Caco-2 (cell line): ENCODE measurements around the gene MAD1L1. TPM values are rescaled to one million over a fixed set of nuclear protein-coding genes. Genes with fewer than 3 reads are reported as not detected.

Source experiments
- BruUV-seq: library from RNA; stranded (reverse); fragments of 400-500 nt; replicated peaks from 2 replicates; lab custom pipeline; 2021; lab: Mats Ljungman, UMichigan
- CTCF ChIA-PET: fragments of 300-600 bp; sonication (Branson Sonifier 250); formaldehyde crosslinking; loops from one replicate; lab custom pipeline; 2022; ENCODE audit warnings: antibody characterized with exemption; lab: Charles Lee
- POLR2A ChIA-PET: fragments of 300-600 bp; sonication (Branson Sonifier 250); formaldehyde crosslinking; loops from one replicate; lab custom pipeline; 2022; ENCODE audit warnings: antibody characterized with exemption; lab: Charles Lee
- DNase-seq, 2 experiments: peaks; one replicate each; pipeline versions ENCODE4 v3.0.0 to v3.0.0-alpha.2; 2020 to 2022
- H3K27me3 ChIP-seq: replicated peaks from 2 replicates; pipeline ENCODE4 v1.6.0; 2011; ENCODE audit warnings: low read length; ENCODE audit not compliant: control insufficient read depth, insufficient read depth
- H3K36me3 ChIP-seq: 2 replicates; pipeline ENCODE4 v1.5.1; 2011; ENCODE audit warnings: low read length; ENCODE audit not compliant: control insufficient read depth, insufficient read depth
- H3K4me1 ChIP-seq: fragments of 250-450 bp; sonication (Bioruptor Pico); 2 replicates; pipeline ENCODE4 v1.5.1; 2020; ENCODE audit warnings: mild to moderate bottlenecking
- H3K4me3 ChIP-seq: 2 replicates; pipeline ENCODE4 v1.5.1; 2011; ENCODE audit warnings: low read depth, mild to moderate bottlenecking, control low read depth, low read length
- H3K9me3 ChIP-seq: fragments of 250-450 bp; sonication (Bioruptor Pico); 2 replicates; pipeline ENCODE4 v1.5.1; 2020; ENCODE audit warnings: mild to moderate bottlenecking, moderate library complexity
- H3K27ac Mint-ChIP-seq: one replicate; pipeline ENCODE4 v1.8.0; 2022; ENCODE audit warnings: mixed read lengths; ENCODE audit not compliant: unreplicated experiment
- H3K27me3 Mint-ChIP-seq: one replicate; pipeline ENCODE4 v1.8.0; 2022; ENCODE audit warnings: mixed read lengths; ENCODE audit not compliant: insufficient read depth, unreplicated experiment
- H3K36me3 Mint-ChIP-seq: one replicate; pipeline ENCODE4 v1.8.0; 2022; ENCODE audit warnings: mild to moderate bottlenecking, mixed read lengths; ENCODE audit not compliant: insufficient read depth, unreplicated experiment
- H3K4me1 Mint-ChIP-seq: one replicate; pipeline ENCODE4 v1.8.0; 2022; ENCODE audit warnings: low read depth, mixed read lengths; ENCODE audit not compliant: unreplicated experiment
- H3K4me3 Mint-ChIP-seq: one replicate; pipeline ENCODE4 v1.8.0; 2022; ENCODE audit warnings: mild to moderate bottlenecking, moderate library complexity, mixed read lengths; ENCODE audit not compliant: unreplicated experiment
- H3K9me3 Mint-ChIP-seq: one replicate; pipeline ENCODE4 v1.8.0; 2022; ENCODE audit warnings: mixed read lengths; ENCODE audit not compliant: unreplicated experiment
- CTCF ChIP-seq, 2 experiments: fragments of 200-600 bp in 1 of 2; IDR thresholded peaks; 1 replicate in 1 of 2; 2 replicates in 1 of 2; pipeline versions ENCODE4 v1.5.1 to v1.8.0; 2011 to 2022; ENCODE audit warnings: antibody characterized with exemption in 1 of 2, control low read depth in 1 of 2, inconsistent platforms in 1 of 2, low read depth in 1 of 2, low read length in 1 of 2, mild to moderate bottlenecking in 1 of 2, moderate library complexity in 1 of 2; ENCODE audit not compliant: insufficient read depth in 1 of 2, severe bottlenecking in 1 of 2, unreplicated experiment in 1 of 2
- intact Hi-C: fragments of 100-400 bp; cut with micrococcal nuclease; formaldehyde crosslinking; loops from one replicate; pipeline ENCODE4 v1.10.0; 2022; ENCODE audit not compliant: unreplicated experiment
- total RNA-seq: library from RNA; stranded (reverse); gene quantifications from 2 replicates; pipeline ENCODE4 v1.2.3, GENCODE V29; 2022

MAD1L1 gene
- total RNA-seq, 1 experiment from 2014 or later, result 58.6 TPM

GRCh38 chr7:2055956-2056355 lies 176.8 kb downstream of the MAD1L1 start:
- 0 out of 2 replicates have a peak, but pooled peaks cover 3% of the 10 kb centered on the region for H3K9me3 ChIP-seq
- H3K27ac Mint-ChIP-seq, result no peak overlapping the region
- no peaks in the 10 kb centered on the region for H3K27me3 ChIP-seq
- BruUV-seq, result no TSS peak
- H3K36me3 ChIP-seq, result 0 out of 2 replicates have a peak, but pooled peaks cover 1% of the 10 kb centered on the region
- H3K27me3 Mint-ChIP-seq, result no peaks in the 10 kb centered on the region
- H3K9me3 Mint-ChIP-seq, result no peaks in the 10 kb centered on the region
- intact Hi-C loops, result no loop called here
- DNase-seq, result no peak
- no peaks in the 10 kb centered on the region for H3K4me1 ChIP-seq
- CTCF ChIA-PET, result no interaction called here
- no peak for TF ChIP-seq CTCF (IDR thresholded peaks at IDR 0.05; ENCODE audit: insufficient read depth in 1 of 2, low read depth in 1 of 2, low read length in 1 of 2, severe bottlenecking in 1 of 2, unreplicated experiment in 1 of 2)
- no peak overlapping the region for H3K4me3 ChIP-seq
- H3K4me3 Mint-ChIP-seq, result no peak overlapping the region
- no peaks in the 10 kb centered on the region for H3K4me1 Mint-ChIP-seq
- H3K36me3 Mint-ChIP-seq, result peaks cover 23% of the 10 kb centered on the region
- POLR2A ChIA-PET, result no interaction called here

GRCh38 chr7:2054927-2055326 lies 177.8 kb downstream of the MAD1L1 start:
- Mint-ChIP-seq H3K36me3 (peaks cover 20% of the 10 kb centered on the region), H3K27me3 (no peaks in the 10 kb centered on the region), H3K9me3 (no peaks in the 10 kb centered on the region), H3K4me3 (no peak overlapping the region), H3K4me1 (no peaks in the 10 kb centered on the region), H3K27ac (no peak overlapping the region)
- no peak for DNase-seq
- Histone ChIP-seq H3K36me3 (no peaks in the 10 kb centered on the region), H3K27me3 (no peaks in the 10 kb centered on the region), H3K4me3 (no peak overlapping the region), H3K4me1 (no peaks in the 10 kb centered on the region), H3K9me3 (no peaks in the 10 kb centered on the region)
- TF ChIP-seq CTCF (IDR thresholded peaks at IDR 0.05; ENCODE audit: insufficient read depth in 1 of 2, low read depth in 1 of 2, low read length in 1 of 2, severe bottlenecking in 1 of 2, unreplicated experiment in 1 of 2), result no peak
- BruUV-seq, result no TSS peak
- POLR2A ChIA-PET, result no interaction called here
- CTCF ChIA-PET, result no interaction called here
- intact Hi-C loops, result no loop called here

- no peak for TF ChIP-seq CTCF (IDR thresholded peaks at IDR 0.05; ENCODE audit: insufficient read depth in 1 of 2, low read depth in 1 of 2, low read length in 1 of 2, severe bottlenecking in 1 of 2, unreplicated experiment in 1 of 2)
- H3K27me3 ChIP-seq, result no peaks in the 10 kb centered on the region
- no peak overlapping the region for H3K4me3 Mint-ChIP-seq
- H3K4me1 Mint-ChIP-seq, result no peaks in the 10 kb centered on the region
- no peaks in the 10 kb centered on the region for H3K9me3 Mint-ChIP-seq
- H3K4me1 ChIP-seq, result no peaks in the 10 kb centered on the region
- CTCF ChIA-PET, result no interaction called here
- no peak overlapping the region for H3K27ac Mint-ChIP-seq
- peaks cover 21% of the 10 kb centered on the region for H3K36me3 Mint-ChIP-seq
- intact Hi-C loops, result no loop called here
- no peak for DNase-seq
- H3K9me3 ChIP-seq, result no peaks in the 10 kb centered on the region
- H3K27me3 Mint-ChIP-seq, result no peaks in the 10 kb centered on the region
- BruUV-seq, result no TSS peak
- POLR2A ChIA-PET, result no interaction called here
- H3K4me3 ChIP-seq, result no peak overlapping the region
- no peaks in the 10 kb centered on the region for H3K36me3 ChIP-seq
These were observed 179.3 kb downstream of the MAD1L1 start for GRCh38 chr7:2053395-2053794.
